OCI-LY7 (cell line): ENCODE results near the gene DNAL4. TPM values are rescaled to one million over a fixed set of nuclear protein-coding genes. Genes with fewer than 3 reads are reported as not detected.

Experiments
- BruUV-seq: library from RNA; stranded (reverse); fragments of 400-500 nt; replicated peaks from 2 replicates; lab custom pipeline; 2021; lab: Mats Ljungman, UMichigan
- CTCF ChIA-PET: fragments of 300-600 bp; sonication (Branson Sonifier 250); formaldehyde crosslinking; loops from one replicate; lab custom pipeline; 2022; ENCODE audit warnings: antibody characterized with exemption; ENCODE audit not compliant: unreplicated experiment; lab: Charles Lee
- POLR2A ChIA-PET: fragments of 300-600 bp; sonication (Branson Sonifier 250); formaldehyde crosslinking; loops from one replicate; lab custom pipeline; 2022; ENCODE audit warnings: antibody characterized with exemption; lab: Charles Lee
- DNase-seq: peaks from one replicate; pipeline ENCODE4 v3.0.0-alpha.2; 2015; ENCODE audit warnings: low spot score
- H2AFZ ChIP-seq: fragments of 200-600 bp; sonication (generic), shearing (Covaris generic); 2 replicates; pipeline ENCODE4 v1.6.1; 2014; ENCODE audit warnings: mild to moderate bottlenecking, antibody characterized with exemption, low read length, moderate library complexity
- H3K27ac ChIP-seq: fragments of 200-600 bp; sonication (generic); 2 replicates; pipeline ENCODE4 v1.5.1; 2014; ENCODE audit warnings: mixed run types, low read depth, mild to moderate bottlenecking, moderate library complexity, low read length, inconsistent platforms; ENCODE audit not compliant: poor library complexity, severe bottlenecking
- H3K36me3 ChIP-seq: fragments of 200-600 bp; sonication (generic); 2 replicates; pipeline ENCODE4 v1.6.1; 2014; ENCODE audit warnings: mild to moderate bottlenecking, antibody characterized with exemption, low read length, moderate library complexity, mixed read lengths; ENCODE audit not compliant: insufficient read depth
- H3K4me1 ChIP-seq: fragments of 200-600 bp; sonication (generic); 2 replicates; pipeline ENCODE4 v1.5.1; 2014; ENCODE audit warnings: mild to moderate bottlenecking, low read length; ENCODE audit not compliant: insufficient read depth, poor library complexity, severe bottlenecking
- H3K4me2 ChIP-seq: fragments of 200-600 bp; sonication (generic); 2 replicates; pipeline ENCODE4 v1.6.1; 2014; ENCODE audit warnings: mild to moderate bottlenecking, low read length
- H3K4me3 ChIP-seq: fragments of 200-600 bp; sonication (generic); 2 replicates; pipeline ENCODE4 v1.5.1; 2014; ENCODE audit warnings: mild to moderate bottlenecking, low read depth, low read length; ENCODE audit not compliant: poor library complexity, severe bottlenecking
- H3K79me2 ChIP-seq: fragments of 200-600 bp; sonication (generic); 2 replicates; pipeline ENCODE4 v1.6.1; 2016; ENCODE audit warnings: low read depth, mild to moderate bottlenecking, low read length, moderate library complexity, mixed read lengths; ENCODE audit not compliant: insufficient read depth
- H3K9me2 ChIP-seq: fragments of 200-600 bp; sonication (generic); 2 replicates; pipeline ENCODE4 v1.6.1; 2016; ENCODE audit warnings: mild to moderate bottlenecking, low read length, mixed read lengths; ENCODE audit not compliant: insufficient read depth
- H3K9me3 ChIP-seq: fragments of 200-600 bp; sonication (generic); 2 replicates; pipeline ENCODE4 v1.6.1; 2014; ENCODE audit warnings: mild to moderate bottlenecking, mixed run types, low read length, mixed read lengths
- H4K20me1 ChIP-seq: fragments of 200-600 bp; sonication (generic); 2 replicates; pipeline ENCODE4 v1.6.1; 2014; ENCODE audit warnings: mild to moderate bottlenecking, antibody characterized with exemption, low read length, moderate library complexity, mixed read lengths; ENCODE audit not compliant: insufficient read depth
- CTCF ChIP-seq: fragments of 200-600 bp; sonication (generic); conservative IDR thresholded peaks from 2 replicates; pipeline ENCODE4 v1.5.1; 2014; ENCODE audit warnings: mild to moderate bottlenecking, antibody characterized with exemption, low read length, moderate library complexity, mixed read lengths
- EZH2phosphoT487 ChIP-seq: fragments of 200-600 bp; sonication (generic); IDR thresholded peaks from 2 replicates; pipeline ENCODE4 v1.6.1; 2018; ENCODE audit warnings: low read depth, borderline replicate concordance, mild to moderate bottlenecking, mixed run types, antibody characterized with exemption, low read length, moderate library complexity, mixed read lengths
- intact Hi-C: fragments of 100-400 bp; cut with micrococcal nuclease; formaldehyde crosslinking; loops from one replicate; pipeline ENCODE4 v1.10.0; 2022; ENCODE audit not compliant: unreplicated experiment
- total RNA-seq, 2 experiments: library from RNA; depleted of rRNA in 1 of 2; stranded (reverse); fragments of >200 nt in 1 of 2; shearing (Covaris generic) in 1 of 2; gene quantifications; 2 replicates each; pipeline ENCODE4 v1.2.3, GENCODE V29; 2014 to 2022

The DNAL4 gene
- total RNA-seq, 2 experiments from 2014 or later: 6.6 to 7.1 TPM

GRCh38 chr22:38772623-38772873, 21.4 kb downstream of the DNAL4 start:
- Histone ChIP-seq H3K4me2 (no peak overlapping the region), H3K27ac (no peak overlapping the region), H3K36me3 (no peaks in the 10 kb centered on the region), H3K79me2 (no peaks in the 10 kb centered on the region), H3K4me3 (no peak overlapping the region), H3K9me3 (no peaks in the 10 kb centered on the region), H3K4me1 (no peaks in the 10 kb centered on the region), H3K9me2 (no peaks in the 10 kb centered on the region), H2AFZ (no peak overlapping the region), H4K20me1 (no peaks in the 10 kb centered on the region)
- CTCF ChIA-PET: no interaction called here
- BruUV-seq: no TSS peak
- POLR2A ChIA-PET: interaction anchor here (0.6 kb wide), 1 partner anchor 61 kb away, joined by 7 read pairs; no protein-coding TSS in a partner anchor
- TF ChIP-seq CTCF: no peak
- no peak for TF ChIP-seq EZH2phosphoT487
- no peak for DNase-seq
- intact Hi-C loops: no loop called here

DNA sequence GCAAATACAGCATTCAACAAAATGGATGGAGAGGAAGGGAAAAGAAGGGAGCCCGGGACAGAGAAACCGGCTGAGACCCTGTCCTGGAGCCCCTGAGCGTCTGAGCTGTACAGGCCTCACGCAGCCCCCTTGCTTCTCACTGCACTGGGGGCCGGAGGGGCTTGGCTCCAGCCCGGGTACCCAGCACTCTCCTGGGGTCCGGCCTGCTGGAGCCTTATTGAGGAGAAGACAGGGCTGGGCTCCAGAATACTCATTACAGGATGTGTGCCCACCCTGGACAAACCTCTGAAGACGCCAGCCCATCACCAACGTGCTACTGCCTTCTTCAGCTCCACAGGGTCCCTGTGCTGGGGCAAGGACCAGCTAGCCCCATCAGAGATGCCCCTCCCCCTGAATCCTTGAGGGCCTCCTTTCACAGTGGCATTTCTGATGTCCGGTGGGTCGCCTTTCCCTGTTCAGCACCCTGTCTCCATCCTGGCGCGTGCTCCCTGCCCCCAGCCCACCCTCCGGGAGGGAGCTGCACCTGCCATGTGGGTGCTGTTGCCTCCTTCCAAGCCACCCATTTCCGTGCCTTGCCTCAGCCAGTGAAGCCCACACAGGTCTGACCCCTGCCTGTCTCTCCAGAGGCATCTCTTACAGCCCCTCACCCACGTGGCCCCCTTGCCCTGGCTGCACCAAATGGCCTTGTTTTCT, 23.5 kb downstream of the DNAL4 start:
- H3K36me3 ChIP-seq: no peaks in the 10 kb centered on the region
- no TSS peak for BruUV-seq
- H3K9me2 ChIP-seq: no peaks in the 10 kb centered on the region
- H3K27ac ChIP-seq: no peak overlapping the region
- H3K4me3 ChIP-seq: no peak overlapping the region
- no peaks in the 10 kb centered on the region for H3K9me3 ChIP-seq
- no peaks in the 10 kb centered on the region for H3K79me2 ChIP-seq
- no peak for DNase-seq
- no peak for TF ChIP-seq EZH2phosphoT487
- no peak for TF ChIP-seq CTCF
- no peaks in the 10 kb centered on the region for H3K4me1 ChIP-seq
- intact Hi-C loops: no loop called here
- POLR2A ChIA-PET: no interaction called here
- H4K20me1 ChIP-seq: no peaks in the 10 kb centered on the region
- H3K4me2 ChIP-seq: no peak overlapping the region
- CTCF ChIA-PET: interaction anchor here (1.5 kb wide), 1 partner anchor 12 kb away, joined by 8 read pairs; no protein-coding TSS in a partner anchor
- no peak overlapping the region for H2AFZ ChIP-seq

DNA sequence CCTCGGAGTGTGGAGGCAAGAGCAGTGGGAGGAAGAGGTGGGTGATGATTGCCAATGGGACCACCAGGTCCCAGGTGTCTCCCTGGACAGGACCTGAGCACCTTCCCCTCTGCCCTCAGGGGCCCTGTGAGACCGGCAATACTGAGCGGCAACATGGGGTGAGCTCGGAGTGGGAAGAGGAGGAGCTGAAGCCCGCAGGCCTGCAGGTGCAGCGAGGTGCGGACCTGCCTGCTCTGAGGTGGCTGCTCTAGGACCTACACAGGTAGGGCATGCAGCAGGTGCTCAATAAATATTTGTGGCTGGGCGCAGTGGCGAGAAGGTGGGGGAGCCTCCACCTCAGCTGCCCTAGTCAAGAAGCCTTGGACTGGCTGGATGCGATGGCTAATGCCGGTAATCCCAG, 25.9 kb downstream of the DNAL4 start:
- Histone ChIP-seq H3K9me3 (no peaks in the 10 kb centered on the region), H4K20me1 (no peaks in the 10 kb centered on the region), H3K79me2 (no peaks in the 10 kb centered on the region), H3K27ac (no peak overlapping the region), H2AFZ (no peak overlapping the region), H3K9me2 (no peaks in the 10 kb centered on the region), H3K36me3 (no peaks in the 10 kb centered on the region), H3K4me3 (no peak overlapping the region), H3K4me1 (no peaks in the 10 kb centered on the region), H3K4me2 (no peak overlapping the region)
- DNase-seq: no peak
- intact Hi-C loops: loop anchor here (2.0 to 5.0 kb wide), 3 partner anchors 89 to 543 kb away; no protein-coding TSS in a partner anchor
- CTCF ChIA-PET: interaction anchor here (0.6 kb wide), 1 partner anchor 35 kb away, joined by 3 read pairs; no protein-coding TSS in a partner anchor
- BruUV-seq: no TSS peak
- POLR2A ChIA-PET: no interaction called here
- TF ChIP-seq EZH2phosphoT487 (no peak), CTCF (no peak)
